WTC11 (cell line): ENCODE data around the gene GOLGA6L2. TPM values are rescaled to one million over a fixed set of nuclear protein-coding genes. Genes with fewer than 3 reads are reported as not detected.

Source experiments
- ATAC-seq: fragments of 200-7000 bp; cut with Tn5 transposase; 2 replicates; pipeline ENCODE4 v1.10.0; 2021; ENCODE audit warnings: mild to moderate bottlenecking, moderate library complexity
- CTCF ChIA-PET: fragments of 300-600 bp; sonication (Branson Sonifier 250); formaldehyde crosslinking; loops from one replicate; lab custom pipeline; 2021; ENCODE audit warnings: antibody characterized with exemption; lab: Charles Lee
- POLR2A ChIA-PET: fragments of 350-600 bp; sonication (Branson Sonifier 250); formaldehyde crosslinking; loops from one replicate; lab custom pipeline; 2021; ENCODE audit warnings: antibody characterized with exemption; lab: Charles Lee
- DNase-seq: peaks from one replicate; pipeline ENCODE4 v3.0.0; 2021; ENCODE audit warnings: low spot score
- H3K27ac Mint-ChIP-seq: 2 replicates; pipeline ENCODE4 v1.8.0; 2021; ENCODE audit warnings: mixed read lengths
- H3K27me3 Mint-ChIP-seq: 2 replicates; pipeline ENCODE4 v1.8.0; 2021; ENCODE audit warnings: low read depth, mild to moderate bottlenecking, moderate library complexity, mixed read lengths
- H3K36me3 Mint-ChIP-seq: 2 replicates; pipeline ENCODE4 v1.8.0; 2021; ENCODE audit warnings: mixed read lengths
- H3K4me1 Mint-ChIP-seq: 2 replicates; pipeline ENCODE4 v1.8.0; 2022; ENCODE audit warnings: mixed read lengths
- H3K4me3 Mint-ChIP-seq: 2 replicates; pipeline ENCODE4 v1.8.0; 2021; ENCODE audit warnings: mild to moderate bottlenecking, moderate library complexity, mixed read lengths
- H3K9me3 Mint-ChIP-seq: 2 replicates; pipeline ENCODE4 v1.8.0; 2021; ENCODE audit warnings: mixed read lengths
- CDX4 ChIP-seq: fragments of 250-450 bp; sonication (Bioruptor Pico); IDR thresholded peaks from 2 replicates; pipeline ENCODE4 v1.9.0; 2021; ENCODE audit warnings: moderate library complexity, mild to moderate bottlenecking, inconsistent platforms, borderline replicate concordance
- CTCF ChIP-seq: fragments of 200-600 bp; IDR thresholded peaks from 2 replicates; pipeline ENCODE4 v1.8.0; 2022; ENCODE audit warnings: antibody characterized with exemption
- GABPB1 ChIP-seq: sonication (generic); formaldehyde crosslinking; IDR thresholded peaks from 2 replicates; pipeline ENCODE4 v1.8.1; 2023; ENCODE audit warnings: mild to moderate bottlenecking, missing genetic modification reagents
- GRHL2 ChIP-seq: fragments of 250-450 bp; sonication (Bioruptor Pico); IDR thresholded peaks from 2 replicates; pipeline ENCODE4 v1.8.0; 2022; ENCODE audit warnings: mild to moderate bottlenecking, moderate library complexity; ENCODE audit not compliant: insufficient replicate concordance, severe bottlenecking
- HMGA2 ChIP-seq: fragments of 250-450 bp; sonication (Bioruptor Pico); IDR thresholded peaks from 2 replicates; pipeline ENCODE4 v1.4.0; 2021; ENCODE audit warnings: mild to moderate bottlenecking, moderate library complexity
- IRF2 ChIP-seq: sonication (generic); formaldehyde crosslinking; IDR thresholded peaks from 2 replicates; pipeline ENCODE4 v1.8.0; 2022; ENCODE audit warnings: low read depth, missing genetic modification reagents, borderline replicate concordance
- JUN ChIP-seq: sonication (generic); formaldehyde crosslinking; IDR thresholded peaks from 2 replicates; pipeline ENCODE4 v1.8.0; 2023; ENCODE audit warnings: mild to moderate bottlenecking, missing genetic modification reagents
- MXD4 ChIP-seq: fragments of 250-450 bp; sonication (Bioruptor Pico); IDR thresholded peaks from 2 replicates; pipeline ENCODE4 v1.8.0; 2021; ENCODE audit warnings: mild to moderate bottlenecking, moderate library complexity, borderline replicate concordance
- NR2C2 ChIP-seq: sonication (generic); formaldehyde crosslinking; IDR thresholded peaks from 2 replicates; pipeline ENCODE4 v1.8.0; 2022; ENCODE audit warnings: mild to moderate bottlenecking, missing genetic modification reagents
- PRRX2 ChIP-seq: fragments of 250-450 bp; sonication (Bioruptor Pico); IDR thresholded peaks from 2 replicates; pipeline ENCODE4 v1.8.0; 2021; ENCODE audit warnings: mild to moderate bottlenecking
- TP53 ChIP-seq: sonication (generic); formaldehyde crosslinking; IDR thresholded peaks from 2 replicates; pipeline ENCODE4 v1.8.1; 2023; ENCODE audit warnings: mild to moderate bottlenecking, missing genetic modification reagents
- USF1 ChIP-seq: sonication (generic); formaldehyde crosslinking; IDR thresholded peaks from 2 replicates; pipeline ENCODE4 v1.8.0; 2022; ENCODE audit warnings: mild to moderate bottlenecking, missing genetic modification reagents
- ZNF281 ChIP-seq: sonication (generic); formaldehyde crosslinking; IDR thresholded peaks from 2 replicates; pipeline ENCODE4 v1.8.0; 2023; ENCODE audit warnings: mild to moderate bottlenecking, missing genetic modification reagents
- ZNF416 ChIP-seq: fragments of 250-450 bp; sonication (Bioruptor Pico); IDR thresholded peaks from 2 replicates; pipeline ENCODE4 v1.9.0; 2021; ENCODE audit warnings: mild to moderate bottlenecking, inconsistent platforms
- total RNA-seq: library from RNA; stranded (reverse); gene quantifications from 3 replicates; pipeline ENCODE4 v1.2.3, GENCODE V29; 2021
- TF ChIP-seq, protein P1 (sequence below): sonication (generic); formaldehyde crosslinking; IDR thresholded peaks from 2 replicates; pipeline ENCODE4 v1.8.0; 2023; ENCODE audit warnings: missing genetic modification reagents, mild to moderate bottlenecking, borderline replicate concordance
- TF ChIP-seq, protein P2 (sequence below): sonication (generic); formaldehyde crosslinking; IDR thresholded peaks from 2 replicates; pipeline ENCODE4 v1.8.1; 2023; ENCODE audit warnings: mild to moderate bottlenecking, missing genetic modification reagents, moderate library complexity
- TF ChIP-seq, protein P3 (sequence below): sonication (generic); formaldehyde crosslinking; IDR thresholded peaks from 2 replicates; pipeline ENCODE4 v1.8.1; 2022; ENCODE audit warnings: mild to moderate bottlenecking, missing genetic modification reagents, moderate library complexity, borderline replicate concordance
- TF ChIP-seq, protein P4 (sequence below): sonication (generic); formaldehyde crosslinking; IDR thresholded peaks from 2 replicates; pipeline ENCODE4 v1.8.1; 2022; ENCODE audit warnings: mild to moderate bottlenecking, moderate library complexity, missing genetic modification reagents

Gene GOLGA6L2
- total RNA-seq, 1 experiment from 2014 or later = not detected

DNA sequence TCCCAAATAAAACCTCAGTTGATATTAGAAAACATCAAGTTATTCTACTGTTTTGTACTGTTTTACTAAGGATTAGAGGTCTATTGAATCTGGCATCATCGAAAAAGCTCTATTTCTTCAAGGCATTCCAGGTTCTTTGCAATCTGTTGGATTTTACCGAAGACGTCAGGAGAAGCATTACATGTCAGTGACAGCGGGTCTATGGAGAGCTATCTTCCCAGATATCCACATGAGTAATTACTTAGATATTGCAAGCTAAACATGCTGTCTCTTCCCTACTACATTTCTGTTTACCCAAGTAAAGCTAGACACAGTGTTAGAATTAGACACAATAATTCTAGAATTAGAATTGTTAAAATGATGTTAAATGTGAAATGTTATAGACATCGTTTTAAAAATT, 10.8 kb upstream of the GOLGA6L2 start (continued):
- TF ChIP-seq, protein P1, sequence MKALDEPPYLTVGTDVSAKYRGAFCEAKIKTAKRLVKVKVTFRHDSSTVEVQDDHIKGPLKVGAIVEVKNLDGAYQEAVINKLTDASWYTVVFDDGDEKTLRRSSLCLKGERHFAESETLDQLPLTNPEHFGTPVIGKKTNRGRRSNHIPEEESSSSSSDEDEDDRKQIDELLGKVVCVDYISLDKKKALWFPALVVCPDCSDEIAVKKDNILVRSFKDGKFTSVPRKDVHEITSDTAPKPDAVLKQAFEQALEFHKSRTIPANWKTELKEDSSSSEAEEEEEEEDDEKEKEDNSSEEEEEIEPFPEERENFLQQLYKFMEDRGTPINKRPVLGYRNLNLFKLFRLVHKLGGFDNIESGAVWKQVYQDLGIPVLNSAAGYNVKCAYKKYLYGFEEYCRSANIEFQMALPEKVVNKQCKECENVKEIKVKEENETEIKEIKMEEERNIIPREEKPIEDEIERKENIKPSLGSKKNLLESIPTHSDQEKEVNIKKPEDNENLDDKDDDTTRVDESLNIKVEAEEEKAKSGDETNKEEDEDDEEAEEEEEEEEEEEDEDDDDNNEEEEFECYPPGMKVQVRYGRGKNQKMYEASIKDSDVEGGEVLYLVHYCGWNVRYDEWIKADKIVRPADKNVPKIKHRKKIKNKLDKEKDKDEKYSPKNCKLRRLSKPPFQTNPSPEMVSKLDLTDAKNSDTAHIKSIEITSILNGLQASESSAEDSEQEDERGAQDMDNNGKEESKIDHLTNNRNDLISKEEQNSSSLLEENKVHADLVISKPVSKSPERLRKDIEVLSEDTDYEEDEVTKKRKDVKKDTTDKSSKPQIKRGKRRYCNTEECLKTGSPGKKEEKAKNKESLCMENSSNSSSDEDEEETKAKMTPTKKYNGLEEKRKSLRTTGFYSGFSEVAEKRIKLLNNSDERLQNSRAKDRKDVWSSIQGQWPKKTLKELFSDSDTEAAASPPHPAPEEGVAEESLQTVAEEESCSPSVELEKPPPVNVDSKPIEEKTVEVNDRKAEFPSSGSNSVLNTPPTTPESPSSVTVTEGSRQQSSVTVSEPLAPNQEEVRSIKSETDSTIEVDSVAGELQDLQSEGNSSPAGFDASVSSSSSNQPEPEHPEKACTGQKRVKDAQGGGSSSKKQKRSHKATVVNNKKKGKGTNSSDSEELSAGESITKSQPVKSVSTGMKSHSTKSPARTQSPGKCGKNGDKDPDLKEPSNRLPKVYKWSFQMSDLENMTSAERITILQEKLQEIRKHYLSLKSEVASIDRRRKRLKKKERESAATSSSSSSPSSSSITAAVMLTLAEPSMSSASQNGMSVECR (CRISPR knock-in tag) = no peak
- TF ChIP-seq JUN (CRISPR knock-in tag) (no peak), HMGA2 (CRISPR knock-in tag) (no peak), ZNF416 (CRISPR knock-in tag) (no peak), ZNF281 (CRISPR knock-in tag) (no peak), IRF2 (no peak), CTCF (no peak)

- POLR2A ChIA-PET = no interaction called here
- no peak for DNase-seq
- H3K9me3 Mint-ChIP-seq = peaks cover 29% of the 10 kb centered on the region
- no peak overlapping the region for H3K27ac Mint-ChIP-seq
- CTCF ChIA-PET = no interaction called here
- H3K4me3 Mint-ChIP-seq = no peak overlapping the region
- H3K36me3 Mint-ChIP-seq = peaks cover 28% of the 10 kb centered on the region
- TF ChIP-seq GABPB1 (peak; percentile 61), USF1 (CRISPR knock-in tag) (no peak)
- TF ChIP-seq, all 79 proteins: peak for 1
- Mint-ChIP-seq H3K4me1 (no peaks in the 10 kb centered on the region), H3K27me3 (peaks cover 6% of the 10 kb centered on the region; the same call in 1 of the 2 replicates)
- no peak for ATAC-seq
Observed at GRCh38 chr15:23446215-23447106, 582 bp downstream of the GOLGA6L2 start.

GRCh38 chr15:23444269-23444668, 2.8 kb downstream of the GOLGA6L2 start:
- Mint-ChIP-seq H3K9me3 (peaks cover 20% of the 10 kb centered on the region), H3K4me1 (no peaks in the 10 kb centered on the region), H3K27ac (no peak overlapping the region), H3K4me3 (no peak overlapping the region), H3K27me3 (peaks cover 6% of the 10 kb centered on the region; the same call in 1 of the 2 replicates), H3K36me3 (peaks cover 19% of the 10 kb centered on the region)
- DNase-seq (no peak), ATAC-seq (no peak)
- ChIA-PET CTCF (no interaction called here), POLR2A (no interaction called here)
- TF ChIP-seq, protein P2, sequence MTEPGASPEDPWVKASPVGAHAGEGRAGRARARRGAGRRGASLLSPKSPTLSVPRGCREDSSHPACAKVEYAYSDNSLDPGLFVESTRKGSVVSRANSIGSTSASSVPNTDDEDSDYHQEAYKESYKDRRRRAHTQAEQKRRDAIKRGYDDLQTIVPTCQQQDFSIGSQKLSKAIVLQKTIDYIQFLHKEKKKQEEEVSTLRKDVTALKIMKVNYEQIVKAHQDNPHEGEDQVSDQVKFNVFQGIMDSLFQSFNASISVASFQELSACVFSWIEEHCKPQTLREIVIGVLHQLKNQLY (CRISPR knock-in tag) = no peak
- TF ChIP-seq TP53 (CRISPR knock-in tag) (no peak), GRHL2 (CRISPR knock-in tag) (no peak), IRF2 (no peak), CDX4 (CRISPR knock-in tag) (no peak), NR2C2 (CRISPR knock-in tag) (no peak), PRRX2 (CRISPR knock-in tag) (no peak), MXD4 (CRISPR knock-in tag) (no peak)
- TF ChIP-seq, protein P3, sequence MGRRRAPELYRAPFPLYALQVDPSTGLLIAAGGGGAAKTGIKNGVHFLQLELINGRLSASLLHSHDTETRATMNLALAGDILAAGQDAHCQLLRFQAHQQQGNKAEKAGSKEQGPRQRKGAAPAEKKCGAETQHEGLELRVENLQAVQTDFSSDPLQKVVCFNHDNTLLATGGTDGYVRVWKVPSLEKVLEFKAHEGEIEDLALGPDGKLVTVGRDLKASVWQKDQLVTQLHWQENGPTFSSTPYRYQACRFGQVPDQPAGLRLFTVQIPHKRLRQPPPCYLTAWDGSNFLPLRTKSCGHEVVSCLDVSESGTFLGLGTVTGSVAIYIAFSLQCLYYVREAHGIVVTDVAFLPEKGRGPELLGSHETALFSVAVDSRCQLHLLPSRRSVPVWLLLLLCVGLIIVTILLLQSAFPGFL (CRISPR knock-in tag) = no peak
- TF ChIP-seq, protein P4, sequence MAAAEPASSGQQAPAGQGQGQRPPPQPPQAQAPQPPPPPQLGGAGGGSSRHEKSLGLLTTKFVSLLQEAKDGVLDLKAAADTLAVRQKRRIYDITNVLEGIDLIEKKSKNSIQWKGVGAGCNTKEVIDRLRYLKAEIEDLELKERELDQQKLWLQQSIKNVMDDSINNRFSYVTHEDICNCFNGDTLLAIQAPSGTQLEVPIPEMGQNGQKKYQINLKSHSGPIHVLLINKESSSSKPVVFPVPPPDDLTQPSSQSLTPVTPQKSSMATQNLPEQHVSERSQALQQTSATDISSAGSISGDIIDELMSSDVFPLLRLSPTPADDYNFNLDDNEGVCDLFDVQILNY (CRISPR knock-in tag) = no peak
